ENCODE results near the gene TMEM219.

- no peak for TF ChIP-seq GATA2 (IDR thresholded peaks at IDR 0.05; ENCODE audit: low read depth, low read length)
- no peak for TF ChIP-seq GATA3 (IDR thresholded peaks at IDR 0.05; ENCODE audit: low read depth, low read length)
These were observed 47.4 kb downstream of the TMEM219 start for GRCh38 chr16:30009085-30009862.

Measured in SH-SY5Y (cell line).